ENCODE results near the gene ABHD11.

The ABHD11 gene

DNA sequence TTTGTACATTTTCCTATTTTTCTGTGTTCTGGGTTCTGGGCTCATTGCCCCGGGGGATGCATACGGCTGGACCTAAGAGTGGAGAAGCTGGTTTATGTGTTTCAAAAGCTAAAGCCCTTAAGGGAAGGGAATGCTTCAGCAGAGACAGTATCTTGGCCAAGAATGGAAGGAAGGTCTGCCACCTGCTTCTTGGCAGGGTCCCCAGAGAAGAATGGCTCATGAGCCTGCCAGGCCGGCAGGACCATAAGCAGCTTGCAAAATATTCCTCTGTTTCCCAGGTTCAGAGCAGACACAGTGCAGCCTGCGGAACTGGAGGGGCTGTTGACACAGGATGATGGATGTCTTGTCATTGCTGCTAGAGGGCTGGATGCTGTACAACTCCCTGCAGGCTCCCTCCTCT, 7.8 kb upstream of the ABHD11 start:
- FAIRE-seq (no peak), DNase-seq (ENCODE audit: insufficient read length, low spot score) (no peak)
- no peak for TF ChIP-seq TAF1 (IDR thresholded peaks at IDR 0.05; ENCODE audit: low read depth, low read length)
- no peak for TF ChIP-seq PAX5 (IDR thresholded peaks at IDR 0.05; ENCODE audit: insufficient read depth, low read length, severe bottlenecking)
- TF ChIP-seq POLR2AphosphoS5 (IDR thresholded peaks at IDR 0.05; ENCODE audit: low read depth, low read length), result no peak
- TF ChIP-seq POLR2A (IDR thresholded peaks at IDR 0.05; ENCODE audit: low read depth, low read length), result no peak
- no peak for TF ChIP-seq POU2F2 (IDR thresholded peaks at IDR 0.05; ENCODE audit: low read depth, low read length)
- TF ChIP-seq SPI1 (IDR thresholded peaks at IDR 0.05; ENCODE audit: low read depth, low read length), result no peak

DNA sequence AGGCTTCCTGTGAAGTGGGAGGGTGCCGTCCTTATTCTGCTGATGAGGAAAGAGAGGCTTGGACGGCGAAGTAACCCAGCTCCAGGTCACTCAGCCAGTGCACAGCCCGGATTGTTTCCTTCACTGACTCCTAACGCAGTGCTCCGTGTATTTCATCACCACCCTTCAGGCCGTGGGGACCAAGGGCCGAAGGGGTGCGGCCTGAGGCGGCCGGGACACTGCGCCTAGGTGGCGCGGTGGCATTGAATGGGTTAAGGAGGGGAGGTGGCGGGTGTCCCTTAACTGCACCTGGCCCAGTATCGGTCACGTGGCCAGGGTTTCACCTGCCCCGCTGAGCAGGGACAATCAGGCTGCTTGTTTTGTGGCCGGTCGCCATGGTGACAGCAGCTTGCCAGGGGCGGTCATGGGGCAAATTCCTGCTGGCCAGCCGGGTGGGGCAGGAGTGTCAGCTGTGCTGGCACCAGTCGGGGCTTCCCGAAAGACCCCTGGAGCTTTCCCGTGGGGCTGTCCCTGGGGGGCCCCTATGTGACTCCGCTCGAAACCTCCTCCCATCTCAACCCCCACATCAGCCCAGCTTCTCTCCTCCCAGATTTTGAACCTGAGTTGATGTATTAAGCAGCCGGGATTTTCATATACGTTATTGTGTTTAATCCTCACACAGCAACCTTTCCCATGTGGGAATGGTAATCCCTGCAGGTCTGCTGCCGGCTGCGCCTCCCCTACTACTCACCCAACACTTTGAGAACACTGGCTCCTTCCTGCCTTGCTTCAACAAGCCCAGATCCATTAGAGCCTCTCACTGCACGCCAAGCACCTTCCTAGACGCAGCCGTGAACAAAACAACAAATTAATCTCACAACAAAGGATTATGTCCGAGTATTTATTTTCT, 4.4 kb upstream of the ABHD11 start:
- no peak for TF ChIP-seq POLR2AphosphoS5 (IDR thresholded peaks at IDR 0.05; ENCODE audit: low read depth, low read length)
- no peak for TF ChIP-seq POU2F2 (IDR thresholded peaks at IDR 0.05; ENCODE audit: low read depth, low read length)
- TF ChIP-seq SPI1 (IDR thresholded peaks at IDR 0.05; ENCODE audit: low read depth, low read length), result no peak
- DNase-seq (ENCODE audit: insufficient read length, low spot score) (no peak), FAIRE-seq (no peak)

DNA sequence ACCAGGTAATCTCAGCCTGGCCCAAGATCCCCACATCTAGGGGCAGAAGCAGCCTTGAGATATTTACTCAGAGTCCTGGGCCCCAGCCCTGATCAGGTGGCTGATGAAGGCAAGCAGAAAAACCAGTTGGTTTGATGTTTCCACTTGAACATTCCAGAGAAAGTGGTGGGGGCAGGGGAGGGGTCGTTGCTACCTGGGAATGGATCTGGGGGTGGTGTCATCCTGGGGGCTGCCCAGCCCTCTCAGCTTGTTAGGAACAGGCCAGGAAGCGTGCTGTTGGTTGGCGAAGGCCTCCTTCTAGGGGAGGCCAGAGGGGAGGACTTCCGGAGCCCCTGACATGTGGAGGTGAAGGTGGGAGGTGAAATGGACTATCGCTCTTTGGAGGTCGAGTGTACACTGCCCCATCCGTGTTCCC, 3.7 kb upstream of the ABHD11 start:
- DNase-seq (ENCODE audit: insufficient read length, low spot score) (no peak), FAIRE-seq (no peak)
- TF ChIP-seq POLR2AphosphoS5 (IDR thresholded peaks at IDR 0.05; ENCODE audit: low read depth, low read length) (no peak), TAF1 (IDR thresholded peaks at IDR 0.05; ENCODE audit: low read depth, low read length) (no peak), POLR2A (IDR thresholded peaks at IDR 0.05; ENCODE audit: low read depth, low read length) (no peak), SPI1 (IDR thresholded peaks at IDR 0.05; ENCODE audit: low read depth, low read length) (no peak), PAX5 (IDR thresholded peaks at IDR 0.05; ENCODE audit: insufficient read depth, low read length, severe bottlenecking) (no peak), POU2F2 (IDR thresholded peaks at IDR 0.05; ENCODE audit: low read depth, low read length) (no peak)

DNA sequence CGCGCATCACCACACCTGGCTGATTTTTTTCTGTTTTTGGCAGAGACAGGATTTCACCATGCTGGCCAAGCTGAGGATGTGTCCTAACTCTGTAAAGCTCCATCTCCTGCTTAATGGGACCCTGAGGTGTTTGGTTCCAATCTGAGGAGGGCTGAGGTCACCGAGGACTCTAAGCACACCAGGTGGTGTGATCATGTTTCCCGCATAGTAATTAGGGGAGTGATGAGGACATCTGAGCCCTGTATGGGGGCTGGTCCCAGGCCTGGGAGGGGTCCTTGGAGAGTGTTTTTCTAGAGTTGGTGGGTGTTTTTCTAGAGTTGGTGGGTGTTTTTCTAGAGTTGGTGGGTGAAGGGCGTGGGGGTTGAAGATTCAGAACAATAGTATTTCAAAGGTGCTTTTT, 3.0 kb upstream of the ABHD11 start:
- TF ChIP-seq TAF1 (IDR thresholded peaks at IDR 0.05; ENCODE audit: low read depth, low read length) (no peak), POLR2A (IDR thresholded peaks at IDR 0.05; ENCODE audit: low read depth, low read length) (no peak), POU2F2 (IDR thresholded peaks at IDR 0.05; ENCODE audit: low read depth, low read length) (no peak), POLR2AphosphoS5 (IDR thresholded peaks at IDR 0.05; ENCODE audit: low read depth, low read length) (no peak), SPI1 (IDR thresholded peaks at IDR 0.05; ENCODE audit: low read depth, low read length) (no peak), PAX5 (IDR thresholded peaks at IDR 0.05; ENCODE audit: insufficient read depth, low read length, severe bottlenecking) (no peak)
- DNase-seq (ENCODE audit: insufficient read length, low spot score), result no peak
- FAIRE-seq, result no peak

DNA sequence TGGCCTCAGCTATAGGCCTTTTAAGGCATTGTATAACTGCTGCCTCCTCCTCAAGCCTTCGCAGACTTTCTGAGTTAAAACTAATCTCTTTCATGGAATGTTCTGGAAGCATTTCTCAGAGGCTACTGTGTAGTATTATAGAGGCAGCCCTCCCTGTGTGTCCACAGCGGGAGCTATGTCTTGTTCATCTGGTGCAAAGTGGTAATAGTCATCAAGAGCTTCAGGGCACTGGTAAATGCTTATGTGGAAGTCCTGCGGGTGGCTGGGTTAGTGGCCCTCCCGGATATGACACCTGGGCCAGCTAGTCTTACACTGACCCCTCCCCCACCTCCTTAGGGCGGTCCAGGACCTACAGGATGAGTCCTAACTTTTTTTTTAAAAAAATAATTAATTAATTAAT, 2.2 kb upstream of the ABHD11 start:
- no peak for DNase-seq (ENCODE audit: insufficient read length, low spot score)
- no peak for FAIRE-seq

DNA sequence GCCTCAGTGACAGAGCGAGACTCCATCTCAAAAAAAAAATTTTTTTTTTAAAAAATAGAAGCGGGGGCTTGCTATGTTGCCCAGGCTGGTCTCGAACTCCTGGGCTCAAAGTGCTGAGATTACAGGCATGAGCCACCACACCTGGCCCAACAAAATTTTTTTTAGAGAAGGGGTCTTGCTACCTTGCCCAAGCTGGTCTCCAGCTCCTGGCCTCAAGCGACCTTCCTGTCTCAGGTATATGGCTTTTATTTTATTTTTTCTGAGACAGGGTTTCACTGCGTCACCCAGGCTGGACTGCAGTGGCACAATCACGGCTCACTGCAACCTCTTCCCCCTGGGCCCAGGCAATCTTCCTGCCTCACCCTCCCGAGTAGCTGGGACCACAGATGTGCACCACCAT, 1.6 kb upstream of the ABHD11 start:
- FAIRE-seq, result no peak
- TF ChIP-seq SPI1 (IDR thresholded peaks at IDR 0.05; ENCODE audit: low read depth, low read length) (no peak), TAF1 (IDR thresholded peaks at IDR 0.05; ENCODE audit: low read depth, low read length) (no peak), POLR2A (IDR thresholded peaks at IDR 0.05; ENCODE audit: low read depth, low read length) (no peak), POLR2AphosphoS5 (IDR thresholded peaks at IDR 0.05; ENCODE audit: low read depth, low read length) (no peak), PAX5 (IDR thresholded peaks at IDR 0.05; ENCODE audit: insufficient read depth, low read length, severe bottlenecking) (no peak), POU2F2 (IDR thresholded peaks at IDR 0.05; ENCODE audit: low read depth, low read length) (no peak)
- no peak for DNase-seq (ENCODE audit: insufficient read length, low spot score)

More for the DNA sequence above, 2.2 kb upstream of the ABHD11 start:
- TF ChIP-seq POLR2A (IDR thresholded peaks at IDR 0.05; ENCODE audit: low read depth, low read length) (no peak), POLR2AphosphoS5 (IDR thresholded peaks at IDR 0.05; ENCODE audit: low read depth, low read length) (no peak), SPI1 (IDR thresholded peaks at IDR 0.05; ENCODE audit: low read depth, low read length) (no peak), PAX5 (IDR thresholded peaks at IDR 0.05; ENCODE audit: insufficient read depth, low read length, severe bottlenecking) (no peak)

DNA sequence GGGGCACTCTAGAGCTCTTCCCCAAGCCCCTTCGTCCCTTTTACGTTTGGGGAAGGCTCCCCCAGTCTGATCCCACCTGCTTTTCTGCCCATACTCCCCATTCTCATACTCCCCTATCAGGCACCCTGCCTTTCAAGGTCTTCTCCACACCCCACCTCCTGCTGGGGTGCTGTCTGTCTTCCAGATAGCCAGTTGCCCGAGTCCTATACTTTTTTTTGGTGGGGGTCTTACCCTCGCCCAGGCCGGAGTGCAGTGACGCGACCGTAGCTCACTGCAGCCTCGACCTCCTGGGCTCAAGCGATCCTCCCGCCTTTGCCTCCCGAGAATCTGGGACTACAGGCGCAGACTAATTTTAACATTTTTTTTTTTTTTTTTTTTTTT, 775 bp upstream of the ABHD11 start:
- no peak for DNase-seq (ENCODE audit: insufficient read length, low spot score)
- no peak for FAIRE-seq
- no peak for TF ChIP-seq POU2F2 (IDR thresholded peaks at IDR 0.05; ENCODE audit: low read depth, low read length)
- TF ChIP-seq POLR2A (IDR thresholded peaks at IDR 0.05; ENCODE audit: low read depth, low read length), result no peak
- TF ChIP-seq SPI1 (IDR thresholded peaks at IDR 0.05; ENCODE audit: low read depth, low read length), result no peak
- no peak for TF ChIP-seq POLR2AphosphoS5 (IDR thresholded peaks at IDR 0.05; ENCODE audit: low read depth, low read length)
- no peak for TF ChIP-seq PAX5 (IDR thresholded peaks at IDR 0.05; ENCODE audit: insufficient read depth, low read length, severe bottlenecking)
- TF ChIP-seq TAF1 (IDR thresholded peaks at IDR 0.05; ENCODE audit: low read depth, low read length), result no peak

DNA sequence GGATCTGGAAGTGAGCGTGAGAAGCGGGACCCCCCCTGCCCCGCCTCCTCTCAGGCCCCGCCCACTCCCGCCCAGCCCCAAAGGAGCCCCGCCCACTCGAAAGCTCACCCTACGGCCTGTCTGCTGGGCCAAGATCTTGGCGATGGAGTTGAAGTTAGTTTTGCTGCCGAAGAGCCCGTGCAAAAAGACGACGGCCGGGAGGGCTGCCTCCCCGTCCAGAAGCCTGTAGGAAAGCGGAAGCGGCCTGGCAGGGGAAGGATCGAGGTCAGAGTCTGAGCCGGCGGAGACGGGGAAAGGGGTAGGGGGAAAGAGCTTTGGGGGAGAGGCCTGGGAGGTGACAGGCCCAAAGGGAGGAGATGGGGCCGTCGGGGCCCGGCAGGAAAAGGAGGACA, 386 bp downstream of the ABHD11 start:
- TF ChIP-seq PAX5 (IDR thresholded peaks at IDR 0.05; ENCODE audit: insufficient read depth, low read length, severe bottlenecking) (no peak), SPI1 (IDR thresholded peaks at IDR 0.05; ENCODE audit: low read depth, low read length) (peak; percentile 53; the same call in 1 of the 2 replicates), POLR2A (IDR thresholded peaks at IDR 0.05; ENCODE audit: low read depth, low read length) (peak; percentile 30; the same call in 1 of the 2 replicates), POLR2AphosphoS5 (IDR thresholded peaks at IDR 0.05; ENCODE audit: low read depth, low read length) (no peak)
- DNase-seq (ENCODE audit: insufficient read length, low spot score) (peak; percentile 72), FAIRE-seq (no peak)

DNA sequence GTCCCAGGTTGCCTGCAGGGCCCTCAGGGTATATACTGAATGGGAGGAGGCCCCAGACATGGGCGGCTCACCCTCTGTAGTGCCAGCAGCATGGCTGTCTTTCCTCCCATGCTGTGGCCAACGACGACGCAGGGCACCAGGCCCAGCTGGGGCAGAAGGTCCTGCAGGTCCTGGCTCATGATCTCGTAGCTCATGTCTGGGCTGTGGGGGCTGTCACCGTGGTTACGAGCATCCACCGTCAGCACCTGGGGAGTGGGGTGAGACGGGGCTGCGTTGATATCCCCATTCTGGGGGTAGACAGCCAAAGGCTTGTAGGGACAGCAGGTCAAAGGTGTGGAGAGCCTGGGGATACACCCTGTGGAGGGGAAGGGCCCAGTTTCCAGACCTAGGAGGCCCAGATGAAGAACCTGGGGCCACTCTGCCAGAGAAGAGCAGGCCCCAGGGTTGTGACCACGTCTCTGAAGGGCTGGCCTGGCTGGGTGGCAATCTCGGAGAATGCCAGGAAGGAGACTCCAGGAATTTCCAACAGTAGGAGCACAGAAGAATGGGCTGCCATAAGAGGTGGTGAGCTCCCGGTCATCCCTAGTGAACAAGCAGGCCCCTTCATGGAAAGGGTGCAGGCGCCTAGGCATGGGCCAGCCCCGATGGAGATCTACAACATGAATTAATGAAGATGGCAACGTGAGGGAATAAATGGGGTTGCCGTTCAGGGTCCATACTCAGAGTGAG, 947 bp downstream of the ABHD11 start:
- DNase-seq (ENCODE audit: insufficient read length, low spot score) (no peak), FAIRE-seq (no peak)

More for the DNA sequence above, 947 bp downstream of the ABHD11 start:
- TF ChIP-seq TAF1 (IDR thresholded peaks at IDR 0.05; ENCODE audit: low read depth, low read length) (no peak), POLR2AphosphoS5 (IDR thresholded peaks at IDR 0.05; ENCODE audit: low read depth, low read length) (no peak), POU2F2 (IDR thresholded peaks at IDR 0.05; ENCODE audit: low read depth, low read length) (no peak)

Data from GM12891 (cell line).